GM19025 (cell line): ENCODE data around the gene RHBDF2.

Experiments used
- ATAC-seq: cut with Tn5 transposase; IDR thresholded peaks from one replicate; pipeline ENCODE4 v1.9.1; 2021; ENCODE audit warnings: mild to moderate bottlenecking, low read depth, moderate library complexity; ENCODE audit not compliant: unreplicated experiment

The RHBDF2 gene

GRCh38 chr17:76444518-76445311 is 56.5 kb downstream of the RHBDF2 start:
- no peak for ATAC-seq

- no peak for ATAC-seq
These were observed 58.6 kb downstream of the RHBDF2 start for GRCh38 chr17:76442341-76443338.

- no peak for ATAC-seq
These were observed 59.4 kb downstream of the RHBDF2 start for GRCh38 chr17:76441686-76442340.

GRCh38 chr17:76440751-76441362 is 60.4 kb downstream of the RHBDF2 start:
- no peak for ATAC-seq

GRCh38 chr17:76439314-76439928 is 61.8 kb downstream of the RHBDF2 start:
- ATAC-seq, result no peak

GRCh38 chr17:76438906-76439305 is 62.3 kb downstream of the RHBDF2 start:
- ATAC-seq, result no peak

GRCh38 chr17:76437467-76438402 is 63.5 kb downstream of the RHBDF2 start:
- no peak for ATAC-seq

- ATAC-seq, result no peak
These were observed 65.5 kb downstream of the RHBDF2 start for GRCh38 chr17:76435751-76436150.

GRCh38 chr17:76434870-76435269 is 66.4 kb downstream of the RHBDF2 start:
- no peak for ATAC-seq

GRCh38 chr17:76433693-76434092 is 67.5 kb downstream of the RHBDF2 start:
- no peak for ATAC-seq

- ATAC-seq, result no peak
These were observed 68.4 kb downstream of the RHBDF2 start for GRCh38 chr17:76432712-76433336.

- no peak for ATAC-seq
These were observed 69.2 kb downstream of the RHBDF2 start for GRCh38 chr17:76432004-76432403.

GRCh38 chr17:76431509-76431908 is 69.7 kb downstream of the RHBDF2 start:
- ATAC-seq, result no peak

GRCh38 chr17:76428511-76428910 is 72.7 kb downstream of the RHBDF2 start:
- no peak for ATAC-seq

GRCh38 chr17:76427501-76428231 is 73.6 kb downstream of the RHBDF2 start:
- ATAC-seq, result no peak

GRCh38 chr17:76426853-76427252 is 74.4 kb downstream of the RHBDF2 start:
- ATAC-seq, result no peak

- ATAC-seq, result no peak
These were observed 78.4 kb downstream of the RHBDF2 start for GRCh38 chr17:76422860-76423259.

- ATAC-seq, result no peak
These were observed 78.8 kb downstream of the RHBDF2 start for GRCh38 chr17:76422406-76422805.
